Smooth muscle cell (in vitro differentiated cells): ENCODE results near the gene KCNE4. TPM values are rescaled to one million over a fixed set of nuclear protein-coding genes. Genes with fewer than 3 reads are reported as not detected.

ENCODE experiments used
- DNase-seq: peaks from one replicate; lab custom pipeline; 2025; ENCODE audit not compliant: unreplicated experiment; lab: John Stamatoyannopoulos, UW
- H2AFZ ChIP-seq: fragments of 200-600 bp; sonication (generic); 2 replicates; pipeline ENCODE4 v1.6.0; 2016; ENCODE audit warnings: antibody characterized with exemption, low read depth, mild to moderate bottlenecking
- H3F3A ChIP-seq: fragments of 200-600 bp; sonication (generic); 2 replicates; pipeline ENCODE4 v1.6.0; 2017; ENCODE audit warnings: antibody characterized with exemption, low read depth
- H3K27ac ChIP-seq: fragments of 200-600 bp; sonication (generic); 2 replicates; pipeline ENCODE4 v1.5.1; 2016; ENCODE audit warnings: low read depth, mild to moderate bottlenecking
- H3K27me3 ChIP-seq: fragments of 200-600 bp; sonication (generic); 2 replicates; pipeline ENCODE4 v1.6.1; 2016; ENCODE audit warnings: low read depth, mild to moderate bottlenecking
- H3K36me3 ChIP-seq: fragments of 200-600 bp; sonication (generic); 2 replicates; pipeline ENCODE4 v1.5.1; 2016; ENCODE audit warnings: low read depth
- H3K4me1 ChIP-seq: fragments of 200-600 bp; sonication (generic); 2 replicates; pipeline ENCODE4 v1.5.1; 2016; ENCODE audit warnings: low read depth
- H3K4me2 ChIP-seq: fragments of 200-600 bp; sonication (generic); 2 replicates; pipeline ENCODE4 v1.6.0; 2016; ENCODE audit warnings: mild to moderate bottlenecking
- H3K4me3 ChIP-seq: fragments of 200-600 bp; sonication (generic); 2 replicates; pipeline ENCODE4 v1.5.1; 2016; ENCODE audit warnings: mild to moderate bottlenecking
- H3K79me2 ChIP-seq: fragments of 200-600 bp; sonication (generic); 2 replicates; pipeline ENCODE4 v1.6.0; 2016; ENCODE audit warnings: low read depth, mild to moderate bottlenecking
- H3K9ac ChIP-seq: fragments of 200-600 bp; sonication (generic); 2 replicates; pipeline ENCODE4 v1.6.0; 2016; ENCODE audit warnings: low read depth
- H3K9me3 ChIP-seq: fragments of 200-600 bp; sonication (generic); replicated peaks from 2 replicates; pipeline ENCODE4 v1.5.1; 2016; ENCODE audit warnings: low read depth
- H4K20me1 ChIP-seq: fragments of 200-600 bp; sonication (generic); 2 replicates; pipeline ENCODE4 v1.6.0; 2016; ENCODE audit warnings: low read depth
- WGBS: methylation state at CpG from one replicate; pipeline ENCODE4 v1.1.7; 2016; ENCODE audit warnings: low lambda C conversion rate; 5-methylcytosine and 5-hydroxymethylcytosine counted together
- polyA plus RNA-seq: library from polyadenylated mRNA; unstranded; fragments of >200 nt; fragmentation: Nextera tagmentation; extraction: Ambion mirVana; gene quantifications from 2 replicates; pipeline ENCODE4 v1.2.1, GENCODE V29; 2016
- total RNA-seq: library from RNA; depleted of rRNA; stranded (reverse); fragments of >200 nt; gene quantifications from 2 replicates; pipeline ENCODE4 v1.2.3, GENCODE V29; 2014
- TF ChIP-seq, protein P1 (sequence below): fragments of 200-600 bp; sonication (generic); IDR thresholded peaks from 2 replicates; pipeline ENCODE4 v1.5.1; 2017; ENCODE audit warnings: borderline replicate concordance, mild to moderate bottlenecking, antibody characterized with exemption; ENCODE audit not compliant: insufficient read depth, poor library complexity, severe bottlenecking

The KCNE4 gene
- total and polyA plus RNA-seq, 2 experiments from 2014 or later = 36.7 to 67.5 TPM

DNA sequence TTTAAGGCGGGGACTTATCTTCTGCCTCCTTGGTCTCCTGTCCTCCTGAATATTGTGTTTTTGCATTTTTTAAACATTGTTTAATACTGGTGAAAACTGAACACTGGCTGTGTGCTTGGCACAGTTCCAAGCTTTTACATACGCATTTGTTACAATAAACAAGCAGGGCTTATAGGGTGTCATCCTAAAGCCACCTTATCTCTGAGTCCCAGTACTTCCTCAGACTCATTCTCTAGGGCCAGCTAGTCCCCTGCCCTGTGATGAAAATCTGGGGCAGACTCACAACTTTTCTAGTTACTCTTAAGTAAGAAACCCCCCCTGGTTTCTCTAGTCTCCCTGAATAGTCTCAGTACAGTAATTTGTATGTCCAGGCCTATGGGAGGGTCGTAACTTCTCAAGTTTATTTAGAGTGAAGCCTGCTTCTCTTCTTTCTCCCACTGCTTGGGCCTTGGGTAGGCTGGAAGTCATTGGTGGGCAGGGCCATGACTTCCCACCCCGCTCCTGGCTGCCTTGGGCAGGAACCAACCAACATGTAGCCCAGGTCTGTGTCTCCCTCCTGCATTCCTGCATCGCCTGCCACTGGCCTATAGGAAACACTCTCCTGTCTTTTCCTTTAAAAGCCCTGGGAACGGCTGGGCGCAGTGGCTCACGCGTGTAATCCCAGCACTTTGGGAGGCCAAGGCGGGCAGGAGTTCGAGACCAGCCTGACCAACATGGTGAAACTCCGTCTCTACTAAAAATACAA lies 7.7 kb upstream of the KCNE4 start:
- H3K4me2 ChIP-seq = no peak overlapping the region
- peaks cover 41% of the 10 kb centered on the region for H3F3A ChIP-seq
- no peak for DNase-seq
- no peak overlapping the region for H2AFZ ChIP-seq
- H3K36me3 ChIP-seq = no peaks in the 10 kb centered on the region
- H3K27me3 ChIP-seq = no peaks in the 10 kb centered on the region
- H3K4me3 ChIP-seq = no peak overlapping the region
- peak overlapping the region; percentile 48 for H3K9ac ChIP-seq
- no peaks in the 10 kb centered on the region for H4K20me1 ChIP-seq
- no peaks in the 10 kb centered on the region for H3K9me3 ChIP-seq
- no peaks in the 10 kb centered on the region for H3K79me2 ChIP-seq
- peak overlapping the region; percentile 97 for H3K27ac ChIP-seq
- H3K4me1 ChIP-seq = peaks cover 20% of the 10 kb centered on the region
- TF ChIP-seq, protein P1, sequence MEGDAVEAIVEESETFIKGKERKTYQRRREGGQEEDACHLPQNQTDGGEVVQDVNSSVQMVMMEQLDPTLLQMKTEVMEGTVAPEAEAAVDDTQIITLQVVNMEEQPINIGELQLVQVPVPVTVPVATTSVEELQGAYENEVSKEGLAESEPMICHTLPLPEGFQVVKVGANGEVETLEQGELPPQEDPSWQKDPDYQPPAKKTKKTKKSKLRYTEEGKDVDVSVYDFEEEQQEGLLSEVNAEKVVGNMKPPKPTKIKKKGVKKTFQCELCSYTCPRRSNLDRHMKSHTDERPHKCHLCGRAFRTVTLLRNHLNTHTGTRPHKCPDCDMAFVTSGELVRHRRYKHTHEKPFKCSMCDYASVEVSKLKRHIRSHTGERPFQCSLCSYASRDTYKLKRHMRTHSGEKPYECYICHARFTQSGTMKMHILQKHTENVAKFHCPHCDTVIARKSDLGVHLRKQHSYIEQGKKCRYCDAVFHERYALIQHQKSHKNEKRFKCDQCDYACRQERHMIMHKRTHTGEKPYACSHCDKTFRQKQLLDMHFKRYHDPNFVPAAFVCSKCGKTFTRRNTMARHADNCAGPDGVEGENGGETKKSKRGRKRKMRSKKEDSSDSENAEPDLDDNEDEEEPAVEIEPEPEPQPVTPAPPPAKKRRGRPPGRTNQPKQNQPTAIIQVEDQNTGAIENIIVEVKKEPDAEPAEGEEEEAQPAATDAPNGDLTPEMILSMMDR = no peak
- whole genome bisulfite sequencing = 61% methylated on average over 12 of the region's 12 CpGs

DNA sequence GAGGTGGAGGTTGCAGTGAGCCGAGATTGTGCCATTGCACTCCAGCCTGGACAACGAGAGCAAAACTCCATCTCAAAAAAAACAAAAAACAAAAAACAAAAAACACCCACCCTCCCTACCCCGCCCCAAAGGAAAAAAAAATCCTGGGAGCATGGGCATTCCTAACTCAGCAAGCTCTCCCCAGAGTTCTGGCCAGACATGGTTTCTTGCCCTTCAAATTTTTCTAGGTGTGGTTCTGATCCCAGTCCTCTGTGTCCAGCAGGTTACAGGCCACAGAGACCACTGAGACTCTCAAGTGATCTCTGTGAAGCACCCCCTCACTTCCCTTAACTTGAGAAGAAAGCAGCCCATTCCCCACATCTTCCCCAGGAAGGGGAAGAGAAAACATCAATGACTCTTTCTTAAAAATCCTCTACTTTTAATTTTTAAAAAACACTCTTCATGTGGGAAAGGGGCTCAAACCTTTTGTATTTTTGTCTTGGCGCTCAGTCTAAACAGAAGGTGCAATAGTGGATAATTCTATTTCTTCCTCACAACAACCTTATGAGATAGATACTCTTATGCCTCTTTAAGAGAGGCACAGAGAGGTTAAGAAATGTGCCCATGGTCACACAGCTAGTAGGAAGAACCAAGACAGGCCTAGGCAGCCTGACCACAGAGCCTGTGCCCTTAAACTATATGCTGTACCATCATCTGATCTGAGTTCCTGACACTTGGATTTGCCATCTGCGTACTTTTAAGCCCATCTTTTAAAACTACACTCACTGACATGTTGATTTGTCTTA lies 6.9 kb upstream of the KCNE4 start:
- no peaks in the 10 kb centered on the region for H3K9me3 ChIP-seq
- peaks cover 44% of the 10 kb centered on the region for H3F3A ChIP-seq
- H3K4me1 ChIP-seq = peaks cover 20% of the 10 kb centered on the region
- TF ChIP-seq, protein P1 = no peak
- H3K79me2 ChIP-seq = no peaks in the 10 kb centered on the region
- H3K36me3 ChIP-seq = no peaks in the 10 kb centered on the region
- H4K20me1 ChIP-seq = no peaks in the 10 kb centered on the region
- H3K27ac ChIP-seq = peak overlapping the region; percentile 97
- no peak for DNase-seq
- 81% methylated on average over 5 of the region's 5 CpGs for WGBS
- H3K27me3 ChIP-seq = no peaks in the 10 kb centered on the region
- H3K9ac ChIP-seq = peak overlapping the region; percentile 13
- no peak overlapping the region for H3K4me2 ChIP-seq
- no peak overlapping the region for H3K4me3 ChIP-seq
- no peak overlapping the region for H2AFZ ChIP-seq

DNA sequence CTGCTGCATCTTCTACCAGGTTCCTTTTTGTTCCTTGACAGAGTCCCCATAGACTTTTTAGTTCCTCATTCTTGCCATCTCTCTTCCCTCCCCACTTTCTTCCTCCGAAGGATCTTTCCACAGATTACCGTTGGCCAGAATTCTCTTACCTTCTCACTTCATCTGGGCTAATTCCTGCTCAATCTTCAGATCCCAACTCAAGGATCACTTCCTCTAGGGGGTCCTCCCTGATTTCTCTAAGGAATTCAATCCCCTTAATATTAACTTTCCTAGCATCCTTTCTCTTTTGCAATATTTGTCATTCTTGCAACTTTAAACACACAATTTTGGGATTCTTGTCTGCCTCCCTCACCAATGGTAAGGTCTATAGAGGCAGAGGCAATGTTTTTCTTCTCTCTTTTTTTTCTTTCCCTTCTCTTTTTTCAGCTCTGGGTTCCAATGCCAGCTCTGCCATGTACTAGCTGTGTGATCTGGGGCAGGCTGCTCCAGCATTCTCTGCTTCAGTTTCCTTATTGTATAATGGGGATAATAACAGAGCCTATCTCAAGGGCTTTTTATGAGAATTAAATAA lies 5.4 kb upstream of the KCNE4 start:
- WGBS = 80% methylated on average over 2 of the region's 2 CpGs
- Histone ChIP-seq H3K36me3 (no peaks in the 10 kb centered on the region), H3K27ac (peak overlapping the region; percentile 97), H4K20me1 (no peaks in the 10 kb centered on the region), H3K27me3 (no peaks in the 10 kb centered on the region), H2AFZ (no peak overlapping the region), H3K9ac (peak overlapping the region; percentile 37), H3K9me3 (no peaks in the 10 kb centered on the region), H3F3A (peaks cover 44% of the 10 kb centered on the region), H3K4me1 (peaks cover 16% of the 10 kb centered on the region), H3K4me3 (no peak overlapping the region), H3K4me2 (peak overlapping the region; percentile 14), H3K79me2 (peaks cover 6% of the 10 kb centered on the region)
- TF ChIP-seq, protein P1 = no peak
- no peak for DNase-seq
